ENCODE results near the gene HDDC2. TPM values are rescaled to one million over a fixed set of nuclear protein-coding genes. Genes with fewer than 3 reads are reported as not detected.

The HDDC2 gene
- total and polyA plus RNA-seq, 2 of the 8 experiments (the other 6 are each of a cell fraction or from before 2014, with no cell fraction given), result 89.3 to 129 TPM

- no peak for TF ChIP-seq RXRA (IDR thresholded peaks at IDR 0.05; ENCODE audit: insufficient read depth, low read depth, low read length)
These were observed 26.8 kb downstream of the HDDC2 start (continued) for GRCh38 chr6:125274935-125275334.

Data from H1 (cell line).